GF-D8 (cell line): ENCODE measurements around the gene NAA60.
A peak's percentile ranks its signal among the peaks of the same experiment; 100 is the strongest.

Experiments
- DNase-seq: peaks from one replicate; lab custom pipeline; 2025; lab: John Stamatoyannopoulos, UW

NAA60 gene

DNA sequence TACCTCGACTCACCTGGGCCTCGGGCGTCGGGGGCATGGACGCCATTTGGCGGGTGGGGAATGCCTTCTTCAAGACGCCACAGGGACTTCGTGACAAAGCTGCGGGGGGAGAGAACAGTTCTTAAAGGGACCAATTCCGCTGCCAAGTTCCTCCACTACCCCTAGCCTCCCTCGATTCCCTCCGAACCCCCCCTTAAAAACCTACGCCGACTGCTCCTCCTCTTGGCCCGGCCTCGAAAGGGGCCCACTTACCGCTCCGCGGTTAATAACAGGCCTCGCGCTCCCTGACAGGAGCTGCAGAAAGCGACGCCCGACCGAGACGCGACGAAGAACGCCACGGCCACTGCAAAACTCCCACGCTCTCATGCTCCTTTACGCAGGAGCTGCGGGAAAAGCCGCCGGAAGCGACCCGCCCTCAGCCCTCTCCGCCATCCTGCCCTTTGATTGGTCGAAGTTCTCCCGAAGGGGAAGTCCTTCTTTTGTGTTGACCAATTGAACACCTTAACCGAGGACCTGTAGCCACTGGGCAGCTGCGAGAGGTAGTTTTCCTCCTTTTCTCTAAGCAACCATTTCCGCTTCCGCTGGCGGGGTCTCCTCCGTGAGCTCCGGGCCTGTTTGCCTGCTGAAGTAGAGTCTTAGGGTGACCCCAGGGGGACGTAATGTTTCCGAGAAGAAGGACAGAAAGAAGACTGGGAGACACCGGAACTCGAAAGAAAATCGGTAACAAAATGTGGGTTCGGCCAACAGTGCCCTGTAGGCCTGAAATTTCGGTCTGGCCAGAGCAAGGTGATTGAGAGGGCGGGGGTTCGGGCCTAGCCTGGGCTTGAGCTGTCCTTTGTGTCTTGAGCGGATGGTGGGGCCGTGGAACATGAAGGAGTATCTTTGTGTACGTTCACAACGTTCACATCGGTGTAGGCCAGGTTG, at the start of gene NAA60, which contains the start of gene ZNF597:
Gene NAA60, plus strand, starts transcription at position 573 of the 924 bp plus-strand sequence. CDS start 32,548 bp downstream, outside the sequence.
Gene ZNF597, minus strand, starts transcription at position 397 of the 924 bp plus-strand sequence. Its CDS starts 351 bp downstream, at position 46.
- peak; percentile 87 for DNase-seq

GRCh38 chr16:3400446-3400778, 43.1 kb upstream of the NAA60 start:
- DNase-seq: no peak

DNA sequence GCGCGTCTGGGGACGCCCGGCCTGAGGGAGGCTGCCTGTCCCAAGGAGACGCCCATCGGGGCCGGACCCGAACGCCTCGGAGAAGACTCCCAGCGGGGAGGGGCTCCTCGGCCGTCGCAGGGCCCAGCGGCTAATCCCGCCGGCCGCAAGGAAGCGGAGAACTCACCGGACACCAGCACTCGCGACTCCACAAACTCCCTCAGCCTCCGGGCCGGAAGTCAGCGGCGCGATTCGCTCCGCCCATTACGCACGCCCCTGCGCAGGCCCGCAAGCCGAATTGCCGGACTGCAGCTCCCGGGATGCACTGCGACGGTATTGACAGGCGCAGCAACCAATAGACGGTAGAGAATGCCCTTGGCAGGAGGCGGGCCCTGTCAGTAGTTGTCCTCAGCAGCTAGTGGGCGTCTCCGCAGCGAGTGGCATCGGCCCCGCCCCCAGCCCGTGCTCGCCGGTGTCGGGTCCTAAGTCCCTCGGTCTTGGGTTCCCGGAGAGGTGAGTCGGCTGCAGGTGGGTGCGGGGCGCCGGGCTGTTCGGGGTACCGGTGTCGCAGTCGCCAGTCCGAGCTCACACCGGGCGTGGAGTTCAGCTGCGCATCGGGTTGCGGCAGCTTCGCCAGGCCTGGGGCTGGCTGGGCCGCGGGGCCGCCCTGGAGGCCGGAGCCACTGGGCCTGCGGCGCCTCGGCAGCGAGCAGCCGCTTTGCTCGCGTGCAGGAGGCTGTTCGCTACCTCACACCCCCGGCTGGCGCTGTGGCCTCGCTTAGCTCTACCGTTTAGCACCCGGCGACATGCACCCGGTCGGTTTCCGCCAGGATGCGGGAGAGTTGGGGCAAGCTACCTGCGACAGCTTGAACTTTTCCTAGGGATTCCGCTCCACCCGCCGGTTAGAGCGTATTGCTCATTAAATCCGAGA, 42.4 kb upstream of the NAA60 start, which contains the start of the genes ZNF174 and ZSCAN32:
Gene ZNF174, plus strand, starts transcription at position 437 of the 910 bp plus-strand sequence. CDS start 790 bp downstream, outside the sequence.
Gene ZSCAN32, minus strand, starts transcription at position 226 of the 910 bp plus-strand sequence. CDS start 3,447 bp downstream, outside the sequence.
- peak; percentile 97 for DNase-seq

DNA sequence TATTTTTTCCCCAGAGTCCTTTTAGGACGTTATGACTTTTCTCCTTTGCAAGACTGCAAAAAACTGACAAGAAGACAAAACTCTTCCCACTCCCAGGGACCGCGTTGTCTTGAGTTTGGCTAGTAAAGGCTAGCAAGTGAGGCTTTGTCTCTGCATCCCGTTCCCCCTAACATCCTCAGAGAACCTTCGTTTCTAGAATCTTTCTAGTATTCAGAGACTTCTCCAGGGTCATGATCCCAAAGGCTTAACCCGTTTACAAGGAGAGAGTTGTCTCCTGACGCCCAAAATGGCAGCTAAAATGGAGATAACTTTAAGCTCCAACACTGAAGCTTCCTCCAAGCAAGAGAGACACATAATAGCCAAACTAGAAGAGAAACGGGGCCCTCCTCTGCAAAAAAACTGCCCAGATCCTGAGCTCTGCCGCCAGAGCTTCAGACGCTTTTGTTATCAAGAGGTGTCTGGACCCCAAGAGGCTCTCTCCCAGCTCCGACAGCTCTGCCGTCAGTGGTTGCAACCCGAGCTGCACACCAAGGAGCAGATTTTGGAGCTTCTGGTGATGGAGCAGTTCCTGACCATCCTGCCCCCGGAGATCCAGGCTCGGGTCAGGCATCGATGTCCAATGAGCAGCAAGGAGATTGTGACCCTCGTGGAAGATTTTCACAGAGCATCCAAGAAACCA, 41.6 kb upstream of the NAA60 start:
- no peak for DNase-seq

- DNase-seq: no peak
Observed at GRCh38 chr16:3408561-3409197, 34.8 kb upstream of the NAA60 start.

GRCh38 chr16:3413730-3414379, 29.6 kb upstream of the NAA60 start:
- DNase-seq: no peak

GRCh38 chr16:3431779-3432219, 11.7 kb upstream of the NAA60 start:
- DNase-seq: peak; percentile 56

- no peak for DNase-seq
Observed at GRCh38 chr16:3434373-3434772, 9.1 kb upstream of the NAA60 start.

- DNase-seq: no peak
Observed at GRCh38 chr16:3439637-3440036, 3.8 kb upstream of the NAA60 start.

GRCh38 chr16:3444032-3444388, 530 bp downstream of the NAA60 start:
- DNase-seq: no peak

DNA sequence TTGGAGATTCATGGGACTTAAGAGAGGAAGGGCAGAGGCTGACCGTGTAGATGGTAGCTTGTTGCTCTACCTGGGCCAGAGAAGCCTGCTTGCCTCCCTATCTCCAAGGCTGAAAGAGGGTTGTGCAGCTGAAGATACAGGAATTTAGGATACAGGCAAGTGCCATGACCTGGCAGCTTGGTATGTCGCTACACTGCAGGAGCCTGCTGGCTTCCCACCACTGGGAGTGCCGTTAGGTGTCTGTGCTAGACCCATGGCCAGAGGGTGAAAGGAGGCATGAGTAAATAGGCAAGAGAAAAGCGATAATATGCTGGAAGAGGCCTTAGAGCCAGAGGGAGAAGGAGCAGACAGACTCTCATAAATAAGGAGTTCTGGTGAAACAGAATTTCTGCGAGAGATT, 10.6 kb downstream of the NAA60 start:
- DNase-seq: no peak

- peak; percentile 18 for DNase-seq
Observed at GRCh38 chr16:3454631-3455147, 11.2 kb downstream of the NAA60 start.

DNA sequence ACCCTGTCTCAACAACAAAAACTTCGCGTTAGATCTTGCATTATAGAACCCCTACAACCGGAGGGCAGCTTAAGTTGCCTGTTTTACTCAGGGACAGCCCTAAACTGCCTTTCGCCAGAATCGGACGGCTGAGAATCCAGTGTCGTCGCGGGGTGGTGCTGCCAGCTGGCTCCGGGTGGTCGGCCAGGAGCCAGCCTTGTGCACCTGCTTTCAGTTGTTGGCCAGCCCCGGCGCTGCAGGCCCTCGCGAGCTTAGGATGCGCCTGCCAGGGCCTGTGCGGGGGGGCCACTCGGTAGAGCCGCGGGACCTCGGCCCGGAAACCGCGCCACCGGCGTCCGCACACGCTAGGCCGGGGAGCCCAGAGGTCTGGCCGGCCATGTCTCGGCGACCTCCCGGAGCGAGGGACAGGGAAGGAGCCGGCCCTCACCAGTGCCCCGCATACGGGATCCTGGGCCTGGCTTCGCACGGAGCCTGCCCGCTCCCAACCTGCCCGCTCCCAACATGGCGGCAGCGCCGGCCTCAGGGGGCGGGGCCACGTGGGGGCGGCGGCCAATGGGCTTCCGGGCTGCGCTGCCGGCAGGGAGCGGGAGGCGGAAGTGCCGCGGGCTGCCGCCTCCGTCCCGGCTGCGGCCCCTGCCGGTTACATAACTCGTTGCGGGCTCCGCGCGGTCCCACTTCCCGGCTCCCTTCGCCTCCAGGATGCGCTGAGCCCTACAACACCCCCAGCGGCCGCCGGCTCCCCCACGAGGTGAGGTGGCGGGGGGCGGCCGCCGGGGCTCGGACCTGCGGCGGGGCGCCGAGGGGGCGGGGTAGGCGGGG, 14.2 kb downstream of the NAA60 start:
- DNase-seq: peak; percentile 68

DNA sequence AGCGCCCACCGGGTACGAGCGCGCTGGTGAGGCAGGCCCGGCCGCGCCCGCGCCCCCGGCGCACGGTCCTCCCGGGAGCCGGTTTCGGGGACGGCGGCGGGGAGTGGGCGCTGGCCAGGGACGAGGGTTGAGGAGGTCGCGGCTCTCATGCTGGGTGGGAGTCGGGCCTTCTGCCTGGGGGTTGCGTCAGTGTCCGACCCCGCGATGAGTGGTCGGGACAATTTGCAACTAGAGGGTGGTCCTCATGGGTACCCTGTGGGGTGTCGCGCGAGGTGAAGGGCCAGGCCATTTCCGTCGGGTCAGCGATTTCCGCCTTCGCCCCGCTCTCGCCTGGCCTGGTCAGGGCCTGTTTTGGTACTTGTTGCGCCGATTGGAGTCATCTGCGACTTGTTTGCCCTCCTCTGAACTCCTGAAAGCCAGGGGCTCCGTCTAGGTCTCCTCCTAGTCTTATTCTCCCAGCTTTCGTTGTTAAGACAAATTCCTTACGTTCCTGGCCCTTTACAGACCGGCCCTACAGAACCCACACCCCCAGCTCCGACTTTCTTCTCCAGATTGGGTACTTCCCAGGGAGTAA, 14.9 kb downstream of the NAA60 start:
- DNase-seq: no peak

- no peak for DNase-seq
Observed at GRCh38 chr16:3458852-3459361, 15.4 kb downstream of the NAA60 start.

DNA sequence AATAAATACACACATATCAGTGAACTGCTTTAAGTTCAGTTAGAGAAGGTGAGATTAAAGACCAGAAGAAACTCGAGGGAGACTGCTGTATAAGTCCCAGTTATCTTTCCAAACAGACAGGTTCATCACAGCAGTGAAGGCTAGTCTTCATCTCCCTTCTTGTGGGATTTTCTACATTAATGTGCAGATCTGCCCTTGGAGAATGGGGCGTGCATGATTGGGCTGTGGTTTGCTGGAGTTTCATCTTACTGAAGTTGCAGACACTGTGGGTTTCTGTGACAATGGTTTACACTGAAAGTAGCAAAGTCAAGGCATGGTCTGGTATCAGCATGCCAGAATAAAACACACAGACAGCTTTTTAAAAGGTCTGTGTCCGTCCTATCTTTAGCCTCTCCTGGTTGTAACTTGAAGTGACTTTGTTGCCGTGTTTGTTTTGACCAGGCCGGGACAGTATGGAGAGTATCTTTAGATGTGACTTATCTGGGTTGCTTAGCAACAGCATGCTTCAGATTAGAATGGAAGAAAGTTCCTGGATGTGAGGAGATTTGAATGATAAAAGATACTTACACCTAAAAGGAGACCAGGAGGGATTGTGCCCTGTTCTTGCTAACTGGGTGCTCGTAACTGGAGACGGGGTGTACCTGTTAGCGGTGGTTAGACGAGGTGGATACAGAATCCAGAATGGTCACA, 16.1 kb downstream of the NAA60 start:
- no peak for DNase-seq

GRCh38 chr16:3460121-3460520, 16.6 kb downstream of the NAA60 start:
- no peak for DNase-seq

GRCh38 chr16:3460585-3460984, 17.1 kb downstream of the NAA60 start:
- no peak for DNase-seq
